ENCODE data around the gene RIF1.

RIF1 gene

GRCh38 chr2:151399981-151400380 lies 9.7 kb upstream of the RIF1 start:
- no peak overlapping the region for H3K4me3 ChIP-seq (ENCODE audit: low read depth, low read length)
- TF ChIP-seq CTCF (IDR thresholded peaks at IDR 0.05; ENCODE audit: low read depth, low read length) (no peak), POLR2A (IDR thresholded peaks at IDR 0.05; ENCODE audit: extremely low read depth, insufficient read length) (no peak), MAX (IDR thresholded peaks at IDR 0.05; ENCODE audit: low read depth, low read length) (no peak), MYC (IDR thresholded peaks at IDR 0.05; ENCODE audit: low read depth, low read length) (no peak)
- no peak for DNase-seq (ENCODE audit: low read depth)

- no peak for TF ChIP-seq MYC (IDR thresholded peaks at IDR 0.05; ENCODE audit: low read depth, low read length)
- no peak for TF ChIP-seq POLR2A (IDR thresholded peaks at IDR 0.05; ENCODE audit: extremely low read depth, insufficient read length)
- no peak for TF ChIP-seq CTCF (IDR thresholded peaks at IDR 0.05; ENCODE audit: low read depth, low read length)
- TF ChIP-seq MAX (IDR thresholded peaks at IDR 0.05; ENCODE audit: low read depth, low read length): no peak
- no peak for DNase-seq (ENCODE audit: low read depth)
Observed at GRCh38 chr2:151401149-151401548, 8.6 kb upstream of the RIF1 start.

GRCh38 chr2:151403914-151404313 lies 5.8 kb upstream of the RIF1 start:
- TF ChIP-seq MAX (IDR thresholded peaks at IDR 0.05; ENCODE audit: low read depth, low read length): no peak
- TF ChIP-seq MYC (IDR thresholded peaks at IDR 0.05; ENCODE audit: low read depth, low read length): no peak
- TF ChIP-seq POLR2A (IDR thresholded peaks at IDR 0.05; ENCODE audit: extremely low read depth, insufficient read length): no peak
- no peak for TF ChIP-seq CTCF (IDR thresholded peaks at IDR 0.05; ENCODE audit: low read depth, low read length)
- no peak for DNase-seq (ENCODE audit: low read depth)
- H3K4me3 ChIP-seq (ENCODE audit: low read depth, low read length): no peak overlapping the region

More at GRCh38 chr2:151401149-151401548, 8.6 kb upstream of the RIF1 start:
- no peak overlapping the region for H3K4me3 ChIP-seq (ENCODE audit: low read depth, low read length)

GRCh38 chr2:151405376-151405775 lies 4.3 kb upstream of the RIF1 start:
- TF ChIP-seq MYC (IDR thresholded peaks at IDR 0.05; ENCODE audit: low read depth, low read length) (no peak), MAX (IDR thresholded peaks at IDR 0.05; ENCODE audit: low read depth, low read length) (no peak), CTCF (IDR thresholded peaks at IDR 0.05; ENCODE audit: low read depth, low read length) (no peak), POLR2A (IDR thresholded peaks at IDR 0.05; ENCODE audit: extremely low read depth, insufficient read length) (no peak)
- no peak for DNase-seq (ENCODE audit: low read depth)

GRCh38 chr2:151407281-151407680 lies 2.4 kb upstream of the RIF1 start:
- TF ChIP-seq CTCF (IDR thresholded peaks at IDR 0.05; ENCODE audit: low read depth, low read length): no peak
- no peak for TF ChIP-seq MAX (IDR thresholded peaks at IDR 0.05; ENCODE audit: low read depth, low read length)
- no peak for TF ChIP-seq MYC (IDR thresholded peaks at IDR 0.05; ENCODE audit: low read depth, low read length)
- no peak for TF ChIP-seq POLR2A (IDR thresholded peaks at IDR 0.05; ENCODE audit: extremely low read depth, insufficient read length)
- H3K4me3 ChIP-seq (ENCODE audit: low read depth, low read length): no peak overlapping the region
- DNase-seq (ENCODE audit: low read depth): no peak

More at GRCh38 chr2:151405376-151405775, 4.3 kb upstream of the RIF1 start:
- H3K4me3 ChIP-seq (ENCODE audit: low read depth, low read length): no peak overlapping the region
